OCI-LY3 (cell line): ENCODE data around the gene CNR2.

Experiments used
- EZH2phosphoT487 ChIP-seq: fragments of 200-600 bp; shearing (Covaris generic); IDR thresholded peaks from 2 replicates; pipeline ENCODE4 v1.6.1; 2018; ENCODE audit warnings: antibody characterized with exemption, mixed run types, low read depth
- TF ChIP-seq, protein P1 (sequence below): fragments of 200-600, 300-600 bp; sonication (generic); IDR thresholded peaks from 2 replicates; pipeline ENCODE4 v1.5.1; 2014; ENCODE audit warnings: antibody characterized with exemption, low read length, low read depth

DNA sequence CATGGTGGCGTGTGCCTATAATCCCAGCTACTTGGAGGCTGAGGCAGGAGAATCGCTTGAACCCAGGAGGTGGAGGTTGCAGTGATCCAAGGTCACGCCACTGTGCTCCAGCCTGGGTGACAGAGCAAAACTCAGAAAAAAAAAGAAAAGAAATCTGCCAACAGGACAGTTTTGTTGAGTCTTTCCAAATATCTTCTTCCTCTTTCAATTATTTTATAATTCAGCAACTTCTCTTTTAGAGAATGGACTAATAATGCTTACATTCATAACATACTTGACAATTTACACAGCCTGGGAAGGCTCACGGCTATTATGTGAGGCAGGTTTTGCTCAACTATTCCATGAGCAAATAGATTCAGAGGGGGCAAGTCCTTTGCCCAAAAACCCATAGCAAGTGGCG is 18.1 kb downstream of the CNR2 start:
- TF ChIP-seq, protein P1, sequence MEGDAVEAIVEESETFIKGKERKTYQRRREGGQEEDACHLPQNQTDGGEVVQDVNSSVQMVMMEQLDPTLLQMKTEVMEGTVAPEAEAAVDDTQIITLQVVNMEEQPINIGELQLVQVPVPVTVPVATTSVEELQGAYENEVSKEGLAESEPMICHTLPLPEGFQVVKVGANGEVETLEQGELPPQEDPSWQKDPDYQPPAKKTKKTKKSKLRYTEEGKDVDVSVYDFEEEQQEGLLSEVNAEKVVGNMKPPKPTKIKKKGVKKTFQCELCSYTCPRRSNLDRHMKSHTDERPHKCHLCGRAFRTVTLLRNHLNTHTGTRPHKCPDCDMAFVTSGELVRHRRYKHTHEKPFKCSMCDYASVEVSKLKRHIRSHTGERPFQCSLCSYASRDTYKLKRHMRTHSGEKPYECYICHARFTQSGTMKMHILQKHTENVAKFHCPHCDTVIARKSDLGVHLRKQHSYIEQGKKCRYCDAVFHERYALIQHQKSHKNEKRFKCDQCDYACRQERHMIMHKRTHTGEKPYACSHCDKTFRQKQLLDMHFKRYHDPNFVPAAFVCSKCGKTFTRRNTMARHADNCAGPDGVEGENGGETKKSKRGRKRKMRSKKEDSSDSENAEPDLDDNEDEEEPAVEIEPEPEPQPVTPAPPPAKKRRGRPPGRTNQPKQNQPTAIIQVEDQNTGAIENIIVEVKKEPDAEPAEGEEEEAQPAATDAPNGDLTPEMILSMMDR, result no peak
- TF ChIP-seq EZH2phosphoT487, result no peak
